Thyroid gland (tissue), 4 donors: ENCODE results near the gene SAP30BP.

Experiments used
- POLR2A ChIP-seq, 2 donors: fragments of 450-650 bp; IDR thresholded peaks; one replicate each; pipeline ENCODE4 v1.6.1; 2017; ENCODE audit warnings: antibody characterized with exemption in 2 of 2, mild to moderate bottlenecking in 2 of 2, moderate library complexity in 1 of 2
- TF ChIP-seq, protein P1 (sequence below), 6 experiments: fragments of 200-600 bp in 3 of 6; fragments of 450-650 bp in 3 of 6; sonication (generic) in 3 of 6; IDR thresholded peaks; one replicate each; pipeline ENCODE4 v1.5.1; 2016 to 2019; ENCODE audit warnings: antibody characterized with exemption in 6 of 6, mild to moderate bottlenecking in 2 of 6, inconsistent platforms in 1 of 6, moderate library complexity in 1 of 6

DNA sequence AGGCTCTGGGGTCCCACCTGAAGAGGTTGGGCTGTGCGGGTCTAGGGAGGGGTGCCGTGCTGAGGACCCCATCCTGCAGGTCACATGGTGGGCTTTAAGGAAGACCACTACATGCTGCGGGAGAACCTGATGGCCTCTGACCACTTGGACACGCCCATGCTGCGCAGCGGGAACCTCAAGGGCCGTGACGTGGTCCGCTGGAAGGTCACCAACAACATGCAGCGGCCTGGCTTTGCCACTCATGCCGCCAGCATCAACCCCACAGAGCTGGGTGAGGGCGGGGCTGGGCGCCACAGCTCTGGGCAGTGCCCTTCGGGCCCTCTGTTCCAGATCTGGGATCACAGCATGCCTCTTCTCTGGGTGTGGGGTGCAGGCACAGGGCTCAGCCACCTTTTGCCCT is 72.7 kb downstream of the SAP30BP start:
- TF ChIP-seq, protein P1, sequence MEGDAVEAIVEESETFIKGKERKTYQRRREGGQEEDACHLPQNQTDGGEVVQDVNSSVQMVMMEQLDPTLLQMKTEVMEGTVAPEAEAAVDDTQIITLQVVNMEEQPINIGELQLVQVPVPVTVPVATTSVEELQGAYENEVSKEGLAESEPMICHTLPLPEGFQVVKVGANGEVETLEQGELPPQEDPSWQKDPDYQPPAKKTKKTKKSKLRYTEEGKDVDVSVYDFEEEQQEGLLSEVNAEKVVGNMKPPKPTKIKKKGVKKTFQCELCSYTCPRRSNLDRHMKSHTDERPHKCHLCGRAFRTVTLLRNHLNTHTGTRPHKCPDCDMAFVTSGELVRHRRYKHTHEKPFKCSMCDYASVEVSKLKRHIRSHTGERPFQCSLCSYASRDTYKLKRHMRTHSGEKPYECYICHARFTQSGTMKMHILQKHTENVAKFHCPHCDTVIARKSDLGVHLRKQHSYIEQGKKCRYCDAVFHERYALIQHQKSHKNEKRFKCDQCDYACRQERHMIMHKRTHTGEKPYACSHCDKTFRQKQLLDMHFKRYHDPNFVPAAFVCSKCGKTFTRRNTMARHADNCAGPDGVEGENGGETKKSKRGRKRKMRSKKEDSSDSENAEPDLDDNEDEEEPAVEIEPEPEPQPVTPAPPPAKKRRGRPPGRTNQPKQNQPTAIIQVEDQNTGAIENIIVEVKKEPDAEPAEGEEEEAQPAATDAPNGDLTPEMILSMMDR (IDR thresholded peaks at IDR 0.05), result no peak
- no peak for TF ChIP-seq POLR2A (IDR thresholded peaks at IDR 0.05)
